ENCODE results near the gene FRZB.

FRZB gene

DNA sequence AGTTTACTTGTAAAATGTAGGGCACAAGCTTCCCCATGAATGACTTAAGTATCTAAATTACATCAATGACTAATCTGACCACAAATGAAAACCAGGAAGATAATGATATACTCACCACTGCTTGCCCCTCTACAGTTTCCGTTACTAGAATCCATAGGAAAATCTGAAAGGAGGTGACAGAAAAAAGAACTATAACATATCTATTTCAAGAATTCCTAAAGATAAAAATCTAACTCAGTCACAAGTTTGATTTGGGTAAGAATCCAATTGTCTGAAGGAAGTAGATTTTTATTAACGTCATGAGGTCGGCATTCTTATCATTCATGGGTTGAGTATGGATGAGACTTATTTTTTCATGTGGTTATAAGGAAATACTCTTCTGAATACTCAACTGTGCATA, 7.8 kb downstream of the FRZB start:
- H3K4me3 ChIP-seq (ENCODE audit: low read length): no peak overlapping the region
- DNase-seq (ENCODE audit: low read depth): no peak
- TF ChIP-seq, protein P1, sequence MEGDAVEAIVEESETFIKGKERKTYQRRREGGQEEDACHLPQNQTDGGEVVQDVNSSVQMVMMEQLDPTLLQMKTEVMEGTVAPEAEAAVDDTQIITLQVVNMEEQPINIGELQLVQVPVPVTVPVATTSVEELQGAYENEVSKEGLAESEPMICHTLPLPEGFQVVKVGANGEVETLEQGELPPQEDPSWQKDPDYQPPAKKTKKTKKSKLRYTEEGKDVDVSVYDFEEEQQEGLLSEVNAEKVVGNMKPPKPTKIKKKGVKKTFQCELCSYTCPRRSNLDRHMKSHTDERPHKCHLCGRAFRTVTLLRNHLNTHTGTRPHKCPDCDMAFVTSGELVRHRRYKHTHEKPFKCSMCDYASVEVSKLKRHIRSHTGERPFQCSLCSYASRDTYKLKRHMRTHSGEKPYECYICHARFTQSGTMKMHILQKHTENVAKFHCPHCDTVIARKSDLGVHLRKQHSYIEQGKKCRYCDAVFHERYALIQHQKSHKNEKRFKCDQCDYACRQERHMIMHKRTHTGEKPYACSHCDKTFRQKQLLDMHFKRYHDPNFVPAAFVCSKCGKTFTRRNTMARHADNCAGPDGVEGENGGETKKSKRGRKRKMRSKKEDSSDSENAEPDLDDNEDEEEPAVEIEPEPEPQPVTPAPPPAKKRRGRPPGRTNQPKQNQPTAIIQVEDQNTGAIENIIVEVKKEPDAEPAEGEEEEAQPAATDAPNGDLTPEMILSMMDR (conservative IDR thresholded peaks at IDR 0.05; ENCODE audit: low read length): no peak

DNA sequence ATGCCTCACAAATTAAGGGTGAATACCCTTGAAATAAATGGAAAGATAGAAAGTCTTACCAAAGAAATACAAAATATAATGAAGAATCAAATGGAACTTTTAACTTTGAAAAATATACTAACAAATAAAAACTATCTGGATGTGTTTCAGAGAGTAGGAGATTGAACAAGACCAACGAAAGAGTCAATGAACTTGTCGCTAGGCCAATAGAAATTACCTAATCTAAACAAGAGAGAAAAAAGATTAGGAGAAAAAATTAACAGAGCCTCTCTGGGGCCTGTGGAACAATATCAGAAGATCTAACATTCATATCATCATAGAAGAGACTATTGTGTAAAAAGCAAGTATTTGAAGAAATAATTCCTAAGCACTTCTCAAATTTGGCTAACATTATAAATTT, 11.1 kb downstream of the FRZB start:
- TF ChIP-seq, protein P1 (conservative IDR thresholded peaks at IDR 0.05; ENCODE audit: low read length): no peak
- DNase-seq (ENCODE audit: low read depth): no peak
- H3K4me3 ChIP-seq (ENCODE audit: low read length): no peak overlapping the region

DNA sequence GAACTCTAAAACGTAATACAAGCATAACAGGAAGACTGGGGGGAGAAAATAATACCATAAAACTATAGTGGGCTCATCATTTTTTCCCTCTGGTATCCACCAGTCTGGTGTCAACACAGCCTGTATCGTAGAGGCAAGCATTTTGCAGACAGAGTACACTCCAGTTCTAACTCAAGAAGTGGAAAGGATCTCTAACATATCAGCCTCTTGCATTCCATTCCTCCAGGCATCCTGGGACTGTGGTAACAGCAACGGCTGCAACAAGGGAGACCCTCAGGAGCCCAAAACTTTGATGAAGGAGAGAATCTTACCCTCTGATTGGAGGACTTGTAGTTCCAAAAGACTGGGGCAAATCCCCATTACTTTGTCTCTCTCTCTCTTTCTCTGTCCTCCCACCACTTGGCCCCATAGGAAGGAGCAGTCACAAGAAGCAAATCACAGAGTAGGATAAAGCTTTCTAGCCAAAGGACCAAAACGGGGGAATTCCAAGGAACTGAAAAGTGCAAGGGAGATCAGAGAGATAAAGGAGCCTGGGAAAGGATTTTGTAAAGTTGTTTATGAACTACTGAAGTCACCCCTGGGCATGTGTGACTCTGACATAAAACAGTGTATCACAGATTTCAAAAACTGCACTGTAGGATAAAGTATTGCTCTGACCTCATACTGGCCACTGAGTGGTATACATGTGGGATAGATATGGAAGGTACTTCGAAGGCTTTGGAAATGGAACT, 11.9 kb downstream of the FRZB start:
- TF ChIP-seq, protein P1 (conservative IDR thresholded peaks at IDR 0.05; ENCODE audit: low read length): no peak
- H3K4me3 ChIP-seq (ENCODE audit: low read length): no peak overlapping the region
- no peak for DNase-seq (ENCODE audit: low read depth)

DNA sequence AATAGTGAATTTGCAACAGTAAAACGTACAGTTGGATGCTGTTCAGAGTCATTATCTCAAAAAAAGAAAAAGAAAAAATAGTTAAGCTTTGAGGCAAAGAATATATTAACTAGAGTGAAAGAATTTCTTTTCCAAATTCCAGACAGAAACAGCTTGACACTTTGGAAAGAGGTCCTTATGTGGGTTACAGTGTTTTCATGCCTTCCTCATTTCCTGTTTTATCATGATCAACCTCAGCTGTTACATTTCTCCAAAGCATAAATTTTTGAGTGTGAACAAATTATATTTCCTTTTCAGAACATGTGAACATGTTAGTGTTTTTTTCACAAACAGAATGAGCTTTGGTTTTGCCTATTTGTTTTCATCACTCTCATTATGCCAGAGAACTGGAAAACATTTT, 13.6 kb downstream of the FRZB start:
- DNase-seq (ENCODE audit: low read depth): no peak
- no peak overlapping the region for H3K4me3 ChIP-seq (ENCODE audit: low read length)
- TF ChIP-seq, protein P1 (conservative IDR thresholded peaks at IDR 0.05; ENCODE audit: low read length): no peak

DNA sequence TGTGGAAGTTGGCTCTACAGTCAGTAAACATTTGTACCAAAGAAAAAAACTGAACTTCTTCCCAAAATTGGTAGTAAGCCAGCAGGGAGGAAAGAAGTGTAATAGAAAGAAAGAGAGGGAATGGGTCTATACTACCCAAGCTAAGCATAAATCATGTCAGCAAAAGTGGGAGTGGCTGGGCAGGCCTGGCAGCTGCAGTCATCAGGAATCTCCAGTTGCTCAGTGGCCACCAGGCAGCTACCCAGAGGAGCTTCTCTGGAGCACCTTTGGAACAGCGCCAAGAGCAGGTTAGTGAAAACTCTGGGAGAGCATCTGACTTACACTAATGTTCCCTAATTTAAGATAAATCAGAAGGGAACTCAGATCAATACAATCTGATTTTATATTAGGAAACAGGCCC, 14.3 kb downstream of the FRZB start:
- no peak for DNase-seq (ENCODE audit: low read depth)
- TF ChIP-seq, protein P1 (conservative IDR thresholded peaks at IDR 0.05; ENCODE audit: low read length): no peak
- no peak overlapping the region for H3K4me3 ChIP-seq (ENCODE audit: low read length)

DNA sequence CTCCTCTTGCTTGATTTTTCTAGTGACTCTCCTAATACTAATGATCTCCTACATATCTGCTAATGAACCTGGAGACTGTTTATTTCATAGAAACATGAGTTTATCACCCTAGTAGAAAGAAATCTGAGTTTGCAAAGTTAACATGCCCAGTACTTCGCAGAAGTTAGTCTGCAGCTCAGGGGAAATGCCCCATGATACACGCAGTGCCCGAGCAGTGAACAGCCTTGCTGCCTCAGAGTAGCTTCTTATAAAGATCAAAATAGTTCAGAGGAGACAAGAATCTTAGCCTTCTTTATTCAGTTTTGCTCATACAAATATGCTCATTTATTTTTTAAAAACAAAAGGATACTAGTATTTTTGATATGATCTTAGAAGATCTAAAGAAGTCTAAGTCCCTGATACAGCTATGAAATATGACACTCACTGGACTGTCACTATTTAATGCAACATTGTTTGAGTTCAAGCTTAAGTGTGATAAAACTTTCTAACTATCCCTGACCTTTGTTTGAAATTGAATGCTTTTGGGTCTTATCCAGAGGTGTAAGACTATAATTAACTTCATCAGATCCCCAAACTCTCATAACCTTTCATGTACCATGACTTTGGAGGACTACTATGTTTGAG, 20.5 kb downstream of the FRZB start:
- no peak for DNase-seq (ENCODE audit: low read depth)
- TF ChIP-seq, protein P1 (conservative IDR thresholded peaks at IDR 0.05; ENCODE audit: low read length): no peak
- H3K4me3 ChIP-seq (ENCODE audit: low read length): no peak overlapping the region

DNA sequence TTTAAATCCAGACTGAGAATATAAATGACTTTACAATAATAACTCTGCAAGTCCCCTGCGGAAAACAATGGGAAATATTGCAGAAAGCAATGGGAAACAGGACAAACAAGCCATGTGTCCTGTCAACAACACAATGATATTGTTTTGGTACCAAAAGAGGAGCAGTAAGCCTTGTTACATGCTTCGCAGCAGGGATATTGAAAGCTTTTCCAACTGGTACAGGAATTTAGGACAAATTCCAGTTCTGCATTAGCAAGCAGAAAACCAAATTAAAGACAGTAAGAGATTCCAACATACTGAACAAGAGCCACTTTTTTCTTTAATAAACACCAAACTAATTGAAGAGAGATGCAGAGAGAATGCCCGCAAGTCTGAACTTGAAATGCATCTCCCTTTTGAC, 30.0 kb downstream of the FRZB start:
- H3K4me3 ChIP-seq (ENCODE audit: low read length): no peak overlapping the region
- DNase-seq (ENCODE audit: low read depth): no peak
- TF ChIP-seq, protein P1 (conservative IDR thresholded peaks at IDR 0.05; ENCODE audit: low read length): no peak
